Right cardiac atrium (tissue), 5 donors: ENCODE data around the gene SERPINB1. TPM values are rescaled to one million over a fixed set of nuclear protein-coding genes. Genes with fewer than 3 reads are reported as not detected.
"Not testable (repeated sequence)": the region's sequence is repeated elsewhere in the genome, so short reads cannot be mapped to it uniquely, and the experiment has no call there.

Experiments used
- ATAC-seq, 2 donors: fragments of 200-7000 bp; cut with Tn5 transposase; one replicate each; pipeline versions ENCODE4 v1.8.0 to v1.9.1; 2020; ENCODE audit warnings: moderate library complexity in 2 of 2, mild to moderate bottlenecking in 1 of 2
- DNase-seq, 3 donors: peaks; one replicate each; pipeline ENCODE4 v3.0.0-alpha.2; 2020
- H3K27ac ChIP-seq: one replicate; pipeline ENCODE4 v1.5.1; 2013; ENCODE audit warnings: mild to moderate bottlenecking, low read length, control low read depth, moderate library complexity
- H3K27me3 ChIP-seq: one replicate; pipeline ENCODE4 v1.6.1; 2013; ENCODE audit not compliant: control insufficient read depth, insufficient read depth
- H3K4me1 ChIP-seq: one replicate; pipeline ENCODE4 v1.6.1; 2013; ENCODE audit warnings: low read length; ENCODE audit not compliant: control insufficient read depth, insufficient read depth
- H3K4me3 ChIP-seq: one replicate; pipeline ENCODE4 v1.5.1; 2013; ENCODE audit warnings: low read length, control low read depth
- H3K9me3 ChIP-seq: one replicate; pipeline ENCODE4 v1.6.1; 2013; ENCODE audit warnings: low read length; ENCODE audit not compliant: control insufficient read depth
- WGBS: extraction: QIAGEN DNeasy Blood & Tissue Kit; methylation state at CpG from one replicate; pipeline ENCODE4 v1.1.7; 2013; 5-methylcytosine and 5-hydroxymethylcytosine counted together
- intact Hi-C, 4 donors: fragments of 100-400 bp; cut with DNase I; formaldehyde crosslinking; loops; one replicate each; pipeline versions ENCODE4 v1.11.0 to v1.14.0; 2022 to 2023
- polyA plus RNA-seq: library from polyadenylated mRNA; stranded (reverse); fragments of 200-250 nt; gene quantifications from one replicate; pipeline ENCODE4 v1.2.3, GENCODE V29; 2013
- total RNA-seq, 4 donors: library from RNA; stranded (reverse); fragmentation: NEBNext Ultra II Directional; extraction: Animal tissue kit (Norgen Biotek cat#: 25700); gene quantifications; one replicate each; pipeline ENCODE4 v1.2.1, GENCODE V29; 2021
- donor health status: healthy with polysubstance abuse.
- donor health status: DM: no; HTN: yes; CAD: no.
- donor health status: DM: no; HTN: no; CAD: no.
- donor health status: DM: no; HTN: yes; CAD: no; lungs with severe emphysema.
- donor health status: DM: yes; HTN: yes; CAD: no.

SERPINB1 gene
- total and polyA plus RNA-seq, 5 donors = 23.6 to 42.1 (median 28.9) TPM

GRCh38 chr6:2812695-2813094, 29.0 kb downstream of the SERPINB1 start:
- H3K4me3 ChIP-seq = no peak overlapping the region
- whole genome bisulfite sequencing = over 99% methylated on average over 3 of the region's 3 CpGs
- DNase-seq = no peak
- ATAC-seq = no peak
- no peak overlapping the region for H3K27ac ChIP-seq
- H3K27me3 ChIP-seq = no peaks in the 10 kb centered on the region
- intact Hi-C loops = no loop called here
- H3K9me3 ChIP-seq = no peaks in the 10 kb centered on the region
- H3K4me1 ChIP-seq = peaks cover 4% of the 10 kb centered on the region

GRCh38 chr6:2810092-2810671, 31.5 kb downstream of the SERPINB1 start:
- Histone ChIP-seq H3K27ac (no peak overlapping the region), H3K4me3 (no peak overlapping the region), H3K4me1 (peaks cover 5% of the 10 kb centered on the region), H3K27me3 (no peaks in the 10 kb centered on the region), H3K9me3 (no peaks in the 10 kb centered on the region)
- ATAC-seq (no peak), DNase-seq (no peak)
- WGBS = 88% methylated on average over 9 of the region's 9 CpGs
- intact Hi-C loops = no loop called here

- intact Hi-C loops = no loop called here
- 50% methylated on average over 2 of the region's 2 CpGs for WGBS
- DNase-seq (no peak), ATAC-seq (no peak)
- Histone ChIP-seq H3K4me1 (peaks cover 5% of the 10 kb centered on the region), H3K27me3 (no peaks in the 10 kb centered on the region), H3K4me3 (no peak overlapping the region), H3K9me3 (no peaks in the 10 kb centered on the region), H3K27ac (no peak overlapping the region)
Measured at GRCh38 chr6:2809015-2809414, 32.6 kb downstream of the SERPINB1 start.

- Histone ChIP-seq H3K4me3 (no peak overlapping the region), H3K27ac (peak overlapping the region; percentile 49), H3K27me3 (no peaks in the 10 kb centered on the region), H3K4me1 (peaks cover 5% of the 10 kb centered on the region), H3K9me3 (no peaks in the 10 kb centered on the region)
- intact Hi-C loops = no loop called here
- 39% methylated on average over 9 of the region's 9 CpGs for WGBS
- ATAC-seq (peak; percentile 70 to 90), DNase-seq (peak in 2 of 3 donors; percentile 59 to 72)
Measured at GRCh38 chr6:2807342-2808090, 34.1 kb downstream of the SERPINB1 start.

- no peak overlapping the region for H3K27ac ChIP-seq
- H3K9me3 ChIP-seq = no peaks in the 10 kb centered on the region
- intact Hi-C loops = no loop called here
- WGBS = 75% methylated on average over 3 of the region's 3 CpGs
- no peaks in the 10 kb centered on the region for H3K27me3 ChIP-seq
- peaks cover 5% of the 10 kb centered on the region for H3K4me1 ChIP-seq
- ATAC-seq (no peak), DNase-seq (no peak)
- H3K4me3 ChIP-seq = no peak overlapping the region
Measured at GRCh38 chr6:2806644-2807043, 35.0 kb downstream of the SERPINB1 start.

- H3K27me3 ChIP-seq = no peaks in the 10 kb centered on the region
- no peak overlapping the region for H3K27ac ChIP-seq
- H3K9me3 ChIP-seq = no peaks in the 10 kb centered on the region
- peaks cover 5% of the 10 kb centered on the region for H3K4me1 ChIP-seq
- no peak overlapping the region for H3K4me3 ChIP-seq
- DNase-seq (peak in 1 of 3 donors; percentile 27), ATAC-seq (no peak)
- intact Hi-C loops = no loop called here
- WGBS = 97% methylated on average over 14 of the region's 14 CpGs
Measured at GRCh38 chr6:2805031-2805430, 36.6 kb downstream of the SERPINB1 start.

GRCh38 chr6:2804516-2804915, 37.1 kb downstream of the SERPINB1 start:
- 60% methylated on average over 6 of the region's 6 CpGs for WGBS
- ATAC-seq (no peak), DNase-seq (peak in 1 of 3 donors; percentile 41)
- no peaks in the 10 kb centered on the region for H3K27me3 ChIP-seq
- no peak overlapping the region for H3K27ac ChIP-seq
- intact Hi-C loops = no loop called here
- H3K4me1 ChIP-seq = peaks cover 4% of the 10 kb centered on the region
- H3K4me3 ChIP-seq = no peak overlapping the region
- no peaks in the 10 kb centered on the region for H3K9me3 ChIP-seq

- H3K27ac ChIP-seq = no peak overlapping the region
- H3K27me3 ChIP-seq = no peaks in the 10 kb centered on the region
- intact Hi-C loops = no loop called here
- WGBS = 81% methylated on average over 7 of the region's 7 CpGs
- no peak overlapping the region for H3K4me3 ChIP-seq
- H3K9me3 ChIP-seq = no peaks in the 10 kb centered on the region
- no peak for ATAC-seq
- peaks cover 2% of the 10 kb centered on the region for H3K4me1 ChIP-seq
- no peak for DNase-seq
Measured at GRCh38 chr6:2803731-2804429, 37.8 kb downstream of the SERPINB1 start.

- no peak overlapping the region for H3K4me3 ChIP-seq
Measured at GRCh38 chr6:2802521-2803060, 39.1 kb downstream of the SERPINB1 start.

GRCh38 chr6:2801687-2802086, 40.0 kb downstream of the SERPINB1 start:
- ATAC-seq, H3K4me1 ChIP-seq, H3K27ac ChIP-seq, H3K9me3 ChIP-seq, intact Hi-C loops, H3K4me3 ChIP-seq, H3K27me3 ChIP-seq, DNase-seq: not testable (repeated sequence)
- 95% methylated on average over 2 of the region's 4 CpGs for WGBS

More at GRCh38 chr6:2802521-2803060, 39.1 kb downstream of the SERPINB1 start:
- no peak overlapping the region for H3K27ac ChIP-seq
- ATAC-seq = no peak
- peaks cover under 1% of the 10 kb centered on the region for H3K4me1 ChIP-seq
- no peaks in the 10 kb centered on the region for H3K27me3 ChIP-seq
- WGBS = 93% methylated on average over 8 of the region's 8 CpGs
- intact Hi-C loops = no loop called here
- peak in 1 of 3 donors; percentile 32 for DNase-seq
- H3K9me3 ChIP-seq = no peaks in the 10 kb centered on the region
